GM18861 (cell line): ENCODE data around the gene CPAMD8.
"Not testable (repeated sequence)": the region's sequence is repeated elsewhere in the genome, so short reads cannot be mapped to it uniquely, and the experiment has no call there.

Experiments
- ATAC-seq: cut with Tn5 transposase; IDR thresholded peaks from one replicate; pipeline ENCODE4 v1.9.1; 2021; ENCODE audit not compliant: unreplicated experiment

The CPAMD8 gene

DNA sequence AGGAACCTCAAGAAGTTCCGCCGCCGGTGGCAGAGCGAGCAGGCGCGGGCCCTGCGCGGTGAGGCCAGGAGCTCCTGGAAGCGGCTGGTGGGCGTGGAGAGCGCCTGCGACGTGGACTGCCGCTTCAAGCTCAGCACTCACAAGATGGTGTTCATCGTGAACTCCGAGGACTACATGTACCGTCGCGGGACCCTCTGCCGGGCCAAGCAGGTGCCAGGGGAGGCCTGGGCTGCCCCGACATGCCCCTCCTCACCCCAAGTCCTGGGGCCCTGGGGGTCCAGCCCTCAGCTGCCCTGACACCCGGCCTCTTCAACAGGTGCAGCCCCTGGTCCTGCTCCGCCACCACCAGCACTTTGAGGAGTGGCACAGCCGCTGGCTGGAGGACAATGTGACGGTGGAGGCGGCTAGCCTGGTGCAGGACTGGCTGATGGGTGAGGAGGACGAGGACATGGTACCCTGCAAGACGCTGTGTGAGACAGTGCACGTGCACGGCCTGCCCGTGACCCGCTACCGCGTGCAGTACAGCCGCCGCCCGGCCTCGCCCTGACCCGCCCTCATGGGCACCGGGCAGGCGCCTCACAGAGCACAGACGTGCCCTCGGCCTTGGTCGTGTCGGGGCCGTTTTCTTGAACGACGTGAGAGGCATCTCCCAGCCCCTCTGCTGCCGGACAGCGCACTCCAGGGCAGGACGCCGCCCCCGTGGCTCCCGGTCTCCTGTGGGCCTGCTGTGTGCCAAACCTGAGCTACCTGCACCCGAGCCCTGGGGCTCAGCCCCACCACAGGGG, 148.2 kb downstream of the CPAMD8 start:
- ATAC-seq, result no peak

DNA sequence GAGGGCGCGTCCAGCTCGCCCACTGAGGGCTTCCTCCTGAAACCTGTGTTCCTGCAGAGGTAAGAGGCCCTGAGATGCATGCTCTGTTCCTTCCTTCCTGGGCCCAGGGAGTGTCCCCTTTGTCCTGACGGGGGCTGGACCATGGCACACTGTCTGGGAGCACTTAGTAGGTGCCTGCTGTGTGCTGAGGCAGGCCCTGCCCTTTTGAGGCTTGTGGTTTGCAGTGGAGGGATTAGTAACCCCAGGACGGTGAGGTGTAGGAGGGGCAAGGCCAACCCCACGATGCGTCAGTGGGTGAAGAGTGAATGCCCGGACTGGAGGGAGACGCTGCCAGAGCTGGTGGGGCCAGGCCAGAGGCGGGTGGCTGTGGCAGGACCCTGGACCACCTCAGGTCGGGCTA, 149.0 kb downstream of the CPAMD8 start:
- no peak for ATAC-seq

DNA sequence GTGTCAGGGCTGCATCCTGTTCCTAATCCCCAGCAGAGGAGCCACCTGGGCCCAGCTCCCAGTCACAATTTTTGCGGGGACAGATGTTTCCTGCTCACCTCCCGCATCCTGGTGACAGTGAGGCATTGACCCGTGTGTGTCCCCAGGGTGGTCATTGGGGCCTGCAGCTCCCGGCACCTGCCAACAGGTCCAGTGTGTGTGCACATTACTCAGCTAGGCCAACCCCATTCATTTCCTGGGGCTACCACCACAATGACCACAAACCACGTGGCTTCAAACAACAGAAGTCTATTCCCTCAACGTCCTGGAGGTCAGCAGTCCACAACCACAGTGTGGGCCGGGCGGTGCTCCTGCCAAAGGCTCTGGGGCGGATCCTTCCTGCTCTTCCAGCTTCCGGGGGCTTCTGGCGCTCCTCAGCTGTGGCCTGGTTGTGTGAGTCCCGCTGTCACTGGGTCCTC, 149.7 kb downstream of the CPAMD8 start:
- ATAC-seq, result no peak

DNA sequence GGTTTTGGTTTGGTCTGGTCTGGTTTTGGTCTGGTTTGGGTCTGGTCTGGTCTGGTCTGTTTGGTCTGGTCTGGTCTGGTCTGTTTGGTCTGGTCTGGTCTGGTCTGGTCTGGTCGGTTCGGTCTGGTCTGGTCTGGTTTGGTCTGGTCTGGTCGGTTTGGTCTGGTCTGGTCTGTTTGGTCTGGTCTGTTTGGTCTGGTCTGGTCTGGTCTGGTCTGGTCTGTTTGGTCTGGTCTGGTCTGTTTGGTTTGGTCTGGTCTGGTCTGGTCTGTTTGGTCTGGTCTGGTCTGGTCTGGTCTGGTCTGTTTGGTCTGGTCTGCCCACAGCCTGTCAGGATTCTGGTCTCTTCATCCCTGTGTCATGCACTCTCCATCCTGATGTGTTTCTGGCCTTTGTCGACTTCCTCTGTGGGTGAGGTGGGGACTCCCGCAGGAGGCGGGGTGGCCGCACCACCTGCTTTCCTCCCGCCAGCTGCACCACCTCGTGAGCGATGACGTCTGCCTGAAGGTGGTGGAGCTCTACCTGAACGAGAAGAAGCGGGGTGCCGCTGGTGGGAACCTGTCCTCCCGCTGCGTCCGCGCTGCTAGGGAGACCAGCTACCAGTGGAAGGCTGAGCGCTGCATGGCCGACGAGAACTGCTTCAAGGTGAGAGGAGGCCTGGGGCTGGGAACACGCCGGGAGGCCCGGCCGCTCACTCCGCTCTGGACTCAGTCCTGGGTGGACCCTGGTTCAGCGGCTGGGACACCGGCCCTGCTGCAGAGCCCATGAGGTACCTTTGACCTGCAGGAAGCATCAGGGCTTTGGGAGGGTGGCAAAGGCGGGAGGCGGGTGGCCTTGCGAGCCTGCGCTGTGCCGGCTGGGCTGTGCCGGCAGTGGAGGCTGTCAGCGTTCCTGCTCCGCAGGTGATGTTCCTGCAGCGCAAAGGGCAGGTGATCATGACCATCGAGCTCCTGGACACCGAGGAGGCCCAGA, 150.7 kb downstream of the CPAMD8 start:
- no peak for ATAC-seq

DNA sequence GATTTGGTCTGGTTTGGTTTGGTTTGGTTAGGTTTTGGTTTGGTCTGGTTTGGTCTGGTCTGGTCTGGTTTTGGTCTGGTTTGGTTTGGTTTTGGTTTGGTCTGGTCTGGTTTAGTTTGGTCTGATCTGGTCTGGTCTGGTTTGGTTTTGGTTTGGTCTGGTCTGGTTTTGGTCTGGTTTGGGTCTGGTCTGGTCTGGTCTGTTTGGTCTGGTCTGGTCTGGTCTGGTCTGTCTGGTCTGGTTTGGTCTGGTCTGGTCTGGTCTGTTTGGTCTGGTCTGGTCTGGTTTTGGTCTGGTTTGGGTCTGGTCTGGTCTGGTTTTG, 151.7 kb downstream of the CPAMD8 start:
- ATAC-seq, result not testable (repeated sequence)

DNA sequence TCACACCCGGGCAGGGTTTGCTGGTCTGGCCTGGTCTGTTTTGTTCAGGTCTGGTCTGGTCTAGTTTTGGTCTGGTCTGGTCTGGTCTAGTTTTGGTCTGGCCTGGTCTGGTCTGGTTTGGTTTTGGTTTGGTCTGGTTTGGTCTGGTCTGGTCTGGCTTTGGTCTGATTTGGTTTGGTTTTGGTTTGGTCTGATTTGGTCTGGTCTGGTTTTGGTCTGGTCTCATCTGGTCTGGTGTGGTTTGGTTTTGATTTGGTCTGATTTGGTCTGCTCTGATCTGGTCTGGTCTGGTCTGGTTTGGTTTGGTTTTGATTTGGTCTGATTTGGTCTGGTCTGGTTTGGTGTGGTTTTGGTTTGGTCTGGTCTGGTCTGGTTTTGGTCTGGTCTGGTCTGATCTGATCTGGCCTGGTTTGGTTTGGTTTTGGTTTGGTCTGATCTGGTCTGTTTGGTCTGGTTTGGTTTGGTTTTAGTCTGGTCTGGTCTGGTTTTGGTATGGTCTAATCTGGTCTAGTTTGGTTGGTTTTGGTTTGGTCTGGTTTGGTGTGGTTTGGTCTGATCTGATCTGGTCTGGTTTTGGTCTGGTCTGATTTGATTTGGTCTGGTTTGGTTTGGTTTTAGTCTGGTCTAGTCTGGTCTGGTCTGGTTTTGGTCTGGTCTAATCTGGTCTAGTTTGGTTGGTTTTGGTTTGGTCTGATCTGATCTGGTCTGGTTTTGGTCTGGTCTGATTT, 152.2 kb downstream of the CPAMD8 start:
- no peak for ATAC-seq

DNA sequence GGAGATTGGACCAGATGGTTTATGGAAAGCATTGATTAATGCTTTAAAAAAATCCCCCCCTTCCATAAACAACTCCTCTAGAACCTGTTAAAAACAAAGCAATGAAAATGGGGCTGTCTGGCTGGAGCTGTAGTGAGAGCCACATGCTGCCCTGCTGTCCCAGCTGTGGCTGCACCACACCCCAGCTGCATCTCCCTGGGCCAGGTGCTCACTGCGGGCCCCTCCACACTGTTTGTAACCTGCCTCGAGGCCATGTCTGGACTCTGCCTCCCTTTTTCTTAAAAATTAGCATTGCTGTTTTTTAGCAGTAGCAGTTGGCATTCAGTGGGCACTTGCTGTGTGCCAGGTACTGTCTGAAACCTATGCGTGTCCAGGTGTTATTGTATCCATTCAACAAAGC, 153.0 kb downstream of the CPAMD8 start:
- no peak for ATAC-seq

DNA sequence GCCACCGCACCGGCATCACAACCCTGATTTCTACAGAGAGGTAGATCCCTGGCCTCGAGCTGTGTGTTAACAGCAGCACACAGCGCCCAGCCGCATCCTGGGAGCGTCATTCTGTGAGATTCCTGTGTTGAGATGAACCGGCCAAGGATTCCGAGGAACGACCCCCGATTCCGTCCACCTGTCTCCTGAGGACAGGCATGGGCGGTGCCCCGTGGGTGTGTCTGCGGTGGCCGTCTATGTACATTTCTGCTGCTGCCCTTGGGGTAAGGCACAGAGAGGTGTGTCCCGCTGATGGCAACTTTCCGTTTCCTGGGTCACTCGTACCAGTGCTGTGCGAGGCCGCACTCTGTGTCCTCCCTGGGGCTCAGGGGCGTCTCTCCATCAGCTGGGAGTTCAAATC, 153.9 kb downstream of the CPAMD8 start:
- no peak for ATAC-seq

DNA sequence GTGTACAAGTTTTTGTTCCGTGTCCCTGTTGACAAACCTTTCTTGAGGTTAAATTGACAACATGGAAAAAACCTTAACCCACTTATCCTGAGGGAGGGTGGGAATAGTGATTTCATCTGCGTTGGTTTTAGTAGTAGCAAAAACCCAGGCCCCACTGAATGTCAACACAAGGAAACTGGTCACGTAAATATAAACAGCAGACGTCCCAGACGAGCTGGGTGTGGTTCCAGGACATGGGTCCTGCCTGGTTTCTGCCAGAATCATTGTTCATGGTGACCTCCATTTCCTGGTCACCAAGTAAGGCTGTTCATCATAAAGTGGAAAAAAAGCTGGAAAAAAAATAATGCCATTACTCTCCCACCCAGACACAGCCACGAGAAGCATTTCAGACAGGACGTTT, 154.7 kb downstream of the CPAMD8 start:
- ATAC-seq, result no peak

DNA sequence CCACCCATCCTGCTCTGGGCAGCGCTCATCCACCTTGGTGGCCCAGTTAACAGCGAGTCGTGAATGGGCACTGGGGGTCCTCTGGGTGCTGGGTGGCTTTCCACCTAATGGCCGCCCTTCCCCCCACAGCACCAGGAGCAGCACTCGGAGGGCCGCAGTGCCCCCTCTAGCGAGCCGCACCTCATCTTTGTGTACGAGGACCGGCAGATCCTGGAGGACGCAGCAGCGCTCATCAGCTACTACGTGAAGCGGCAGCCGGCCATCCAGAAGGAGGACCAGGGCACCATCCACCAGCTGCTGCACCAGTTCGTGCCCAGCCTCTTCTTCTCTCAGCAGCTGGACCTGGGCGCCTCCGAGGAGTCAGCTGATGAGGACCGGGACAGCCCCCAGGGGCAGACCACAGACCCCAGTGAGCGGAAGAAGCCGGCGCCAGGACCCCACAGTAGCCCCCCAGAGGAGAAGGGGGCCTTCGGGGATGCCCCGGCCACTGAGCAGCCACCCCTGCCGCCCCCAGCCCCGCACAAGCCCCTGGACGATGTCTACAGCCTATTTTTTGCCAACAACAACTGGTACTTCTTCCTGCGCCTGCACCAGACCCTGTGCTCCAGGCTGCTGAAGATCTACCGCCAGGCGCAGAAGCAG, 157.2 kb downstream of the CPAMD8 start:
- ATAC-seq, result no peak

DNA sequence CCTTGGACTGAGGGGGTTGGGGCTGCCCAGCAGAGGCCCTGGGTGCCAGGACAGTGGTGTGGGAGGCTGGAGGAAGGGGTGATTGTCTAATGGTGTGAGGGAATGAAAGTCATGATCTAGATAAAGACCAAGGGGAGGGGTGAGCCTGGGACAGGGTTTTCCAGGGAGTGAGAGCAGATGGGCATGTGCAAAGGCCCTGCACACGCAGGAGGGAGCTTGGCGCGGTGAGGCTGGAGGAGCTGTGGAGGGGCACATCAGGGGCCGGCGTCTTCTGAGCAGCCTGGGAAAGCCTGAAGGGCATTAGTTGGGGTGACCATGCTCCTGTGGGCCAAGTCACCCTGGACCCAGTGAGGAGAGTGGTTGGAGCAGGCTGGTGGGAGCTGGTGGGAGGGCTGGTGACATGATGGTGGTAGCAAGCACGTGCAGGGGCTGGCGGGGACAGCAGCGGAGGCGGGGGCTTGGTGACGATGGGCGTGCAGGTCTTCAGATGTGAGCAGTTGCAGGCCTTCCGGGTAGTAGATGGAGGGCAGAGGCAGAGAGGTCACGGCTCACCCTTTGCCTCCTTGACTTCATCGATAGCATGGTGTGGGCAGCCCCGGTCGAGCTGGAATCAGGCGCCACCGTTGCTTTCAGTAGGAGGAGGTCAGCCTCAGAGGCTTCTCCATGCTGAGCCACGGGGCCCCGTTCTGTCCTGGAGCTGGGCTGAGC, 158.0 kb downstream of the CPAMD8 start:
- no peak for ATAC-seq

DNA sequence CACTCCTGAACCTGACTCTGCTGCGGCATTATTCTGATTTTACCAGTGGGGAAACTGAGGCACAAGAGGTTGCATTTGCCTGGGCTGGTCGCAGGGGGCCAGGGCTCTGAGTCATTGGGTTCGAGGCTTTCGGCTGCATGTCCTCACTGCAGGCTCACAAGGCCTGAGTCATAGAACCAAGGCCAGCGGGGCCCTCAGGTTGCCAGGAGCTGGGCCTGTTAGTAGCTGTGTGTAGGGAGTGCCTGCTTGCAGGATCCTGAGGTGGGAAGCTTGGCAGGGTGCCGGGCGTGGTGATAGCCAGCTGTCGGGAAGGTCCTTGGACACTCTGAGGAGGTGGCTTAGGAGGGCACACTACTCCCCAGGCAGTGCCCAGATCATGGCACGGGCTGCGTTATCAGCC, 159.4 kb downstream of the CPAMD8 start:
- ATAC-seq, result no peak

DNA sequence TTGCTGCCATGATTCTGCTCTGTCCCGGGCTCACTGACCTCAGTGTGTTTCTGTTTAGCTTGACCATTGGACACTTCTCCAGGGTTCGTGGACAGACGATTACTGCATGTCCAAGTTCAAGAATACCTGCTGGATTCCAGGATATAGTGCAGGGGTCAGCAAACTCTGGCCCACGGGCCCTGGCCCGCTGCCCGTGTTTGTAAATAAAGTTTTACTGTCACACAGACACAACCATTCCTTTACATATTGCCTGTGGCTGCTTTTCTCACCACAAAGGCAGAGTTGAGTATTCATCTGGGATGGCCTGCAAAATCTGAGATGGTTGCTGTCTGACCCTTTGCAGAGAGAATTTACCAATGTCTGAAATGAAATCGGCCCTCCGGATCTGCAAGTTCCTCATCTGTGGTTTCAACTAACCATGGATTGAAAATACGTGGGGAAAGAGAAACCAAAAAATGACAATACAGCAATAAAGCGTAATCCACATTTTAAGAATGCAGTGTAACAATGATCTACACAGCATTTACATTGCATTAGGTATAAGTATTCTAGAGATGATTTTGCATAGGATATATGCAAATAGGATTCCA, 163.7 kb downstream of the CPAMD8 start:
- no peak for ATAC-seq

DNA sequence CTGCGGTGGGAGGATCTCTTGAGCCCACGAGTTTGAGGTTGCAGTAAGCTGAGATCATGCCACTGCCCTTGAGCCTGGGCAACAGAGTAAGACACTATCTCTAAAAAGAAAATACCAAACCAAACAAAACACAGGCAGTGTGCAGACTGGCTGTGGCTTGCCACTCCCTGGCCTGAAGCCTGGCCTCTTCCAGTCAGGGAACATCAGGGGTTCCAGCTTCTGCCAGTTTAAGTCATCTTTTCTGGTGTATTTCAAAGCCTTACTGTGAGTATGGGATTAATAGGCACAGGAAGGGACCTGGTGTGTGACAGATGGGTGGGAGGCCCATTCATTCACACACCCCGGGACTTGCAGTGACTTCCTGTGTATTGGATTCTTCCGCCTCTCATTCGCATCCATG, 164.8 kb downstream of the CPAMD8 start:
- no peak for ATAC-seq

DNA sequence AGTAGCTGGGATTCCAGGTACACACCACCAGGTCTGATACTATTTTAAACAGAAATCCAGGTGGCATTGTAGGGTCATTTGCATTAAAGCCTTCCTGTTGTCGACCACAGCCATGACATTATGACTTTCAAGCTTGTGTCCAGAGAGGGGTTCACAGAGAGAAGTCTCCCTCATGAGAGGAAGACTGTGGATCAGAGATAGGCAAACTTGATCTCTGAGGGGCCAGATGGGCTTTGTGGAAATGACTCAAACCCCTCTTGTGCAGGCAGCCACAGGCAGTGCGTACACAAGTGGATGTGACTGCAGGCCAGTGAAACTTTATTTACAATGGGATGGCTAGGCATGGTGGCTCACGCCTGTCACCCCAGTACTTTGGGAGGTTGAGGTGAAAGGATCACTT, 165.6 kb downstream of the CPAMD8 start:
- no peak for ATAC-seq

DNA sequence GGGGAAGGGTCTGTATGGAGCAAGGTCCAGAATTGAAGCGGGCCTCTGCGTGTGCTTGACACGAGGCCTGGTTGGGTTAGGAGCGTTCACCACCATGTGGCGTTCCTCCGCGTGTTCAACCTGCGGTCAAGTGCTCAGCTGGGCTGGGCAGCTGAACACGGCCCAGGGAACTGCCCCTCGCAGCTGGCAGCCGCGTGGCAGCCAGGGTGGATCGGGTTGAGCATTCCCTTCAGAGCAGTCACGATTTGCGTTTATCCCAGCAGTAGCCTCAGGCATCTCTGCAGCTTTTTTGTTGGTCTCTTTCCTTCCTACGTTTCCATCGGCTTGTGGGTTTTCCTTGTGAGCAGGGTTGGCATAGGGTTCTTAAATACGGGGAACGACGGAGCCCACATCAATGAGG, 166.5 kb downstream of the CPAMD8 start:
- no peak for ATAC-seq

DNA sequence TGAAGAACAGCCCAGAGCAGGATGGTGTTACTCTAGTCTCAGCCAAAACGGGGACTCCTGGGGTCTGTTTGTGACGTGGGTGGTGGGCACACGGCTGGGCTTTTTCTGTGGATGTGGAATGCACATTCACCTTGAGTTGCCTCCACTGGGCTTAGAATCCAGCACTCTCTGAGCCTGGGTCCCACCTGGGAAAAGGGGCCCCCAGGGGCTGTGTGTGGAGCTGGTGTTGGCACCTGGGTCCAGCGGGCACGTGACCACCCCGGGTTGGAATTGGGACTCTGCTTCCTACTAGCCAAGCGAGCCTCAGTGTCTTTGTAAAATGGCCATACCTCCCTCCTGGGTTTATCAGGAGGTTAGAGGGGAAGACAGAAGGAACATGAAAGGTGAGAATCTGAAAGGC, 167.0 kb downstream of the CPAMD8 start:
- ATAC-seq, result no peak

DNA sequence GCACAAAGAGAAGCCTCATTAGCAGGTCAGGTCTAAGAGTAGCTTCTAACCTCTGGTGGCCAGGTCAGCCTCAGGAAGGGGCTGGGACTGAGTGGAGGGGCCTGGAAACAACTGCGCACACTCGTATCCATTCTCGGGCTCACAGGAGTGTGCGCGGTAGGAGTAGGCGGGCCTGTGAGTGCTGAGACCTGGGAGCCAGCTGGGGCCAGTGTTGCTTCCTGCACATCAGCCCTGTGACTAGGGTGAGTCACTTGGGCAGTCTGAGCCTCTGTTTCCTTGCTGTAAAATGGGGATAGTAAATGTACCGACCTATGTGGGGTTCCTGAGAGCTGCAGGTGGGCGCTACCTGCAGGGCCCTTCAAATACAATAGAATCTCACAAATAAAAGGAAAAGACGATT, 170.5 kb downstream of the CPAMD8 start:
- no peak for ATAC-seq

DNA sequence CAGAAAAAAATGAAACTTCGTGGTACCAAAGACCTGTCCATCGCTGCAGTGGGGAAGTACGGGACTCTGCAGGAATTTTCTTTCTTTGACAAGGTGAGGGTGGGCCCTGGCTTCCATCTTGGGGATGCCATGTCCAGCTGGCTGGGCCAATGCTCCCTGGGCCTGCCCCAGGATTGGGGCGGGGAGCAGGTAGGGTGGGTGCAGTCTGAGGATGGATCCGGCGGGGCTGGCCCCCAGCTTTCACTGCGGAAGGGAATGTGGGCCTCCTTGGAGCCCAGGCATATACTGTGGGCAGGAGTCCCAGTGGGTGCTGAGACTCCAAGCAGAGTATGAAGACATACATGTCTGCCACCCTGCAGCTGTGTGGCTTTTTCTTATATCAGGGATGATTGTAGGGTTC, 173.5 kb downstream of the CPAMD8 start:
- ATAC-seq, result no peak
